Measurements from ENCODE around the gene PJA2. TPM values are rescaled to one million over a fixed set of nuclear protein-coding genes. Genes with fewer than 3 reads are reported as not detected.
"Not testable (repeated sequence)": the region's sequence is repeated elsewhere in the genome, so short reads cannot be mapped to it uniquely, and the experiment has no call there.

The PJA2 gene
- 53.3 and 64.4 TPM in 2 replicates for total RNA-seq

- DNase-seq (ENCODE audit: low read depth in 2 of 2), result peak; percentile 100
Measured at GRCh38 chr5:109409844-109410388, at the start of gene PJA2. Gene PJA2, minus strand, starts transcription at chr5:109409974. Its CDS starts 26,541 bp downstream, at chr5:109383433.

GRCh38 chr5:109455598-109456096, 45.9 kb upstream of the PJA2 start:
- DNase-seq (ENCODE audit: low read depth in 2 of 2), result peak; percentile 53 to 98

GRCh38 chr5:109454731-109455505, 45.1 kb upstream of the PJA2 start:
- DNase-seq (ENCODE audit: low read depth in 2 of 2), result peak in 1 of 2 donors; percentile 44

- DNase-seq (ENCODE audit: low read depth in 2 of 2), result no peak
Measured at GRCh38 chr5:109453251-109453650, 43.5 kb upstream of the PJA2 start.

- DNase-seq (ENCODE audit: low read depth in 2 of 2), result no peak
Measured at GRCh38 chr5:109452661-109453060, 42.9 kb upstream of the PJA2 start.

GRCh38 chr5:109451146-109451545, 41.4 kb upstream of the PJA2 start:
- no peak for DNase-seq (ENCODE audit: low read depth in 2 of 2)

- no peak for DNase-seq (ENCODE audit: low read depth in 2 of 2)
Measured at GRCh38 chr5:109450129-109450877, 40.5 kb upstream of the PJA2 start.

- no peak for DNase-seq (ENCODE audit: low read depth in 2 of 2)
Measured at GRCh38 chr5:109448838-109449237, 39.1 kb upstream of the PJA2 start.

GRCh38 chr5:109439590-109439989, 29.8 kb upstream of the PJA2 start:
- DNase-seq (ENCODE audit: low read depth in 2 of 2), result no peak

- no peak for DNase-seq (ENCODE audit: low read depth in 2 of 2)
Measured at GRCh38 chr5:109426075-109426474, 16.3 kb upstream of the PJA2 start.

- not testable (repeated sequence) for DNase-seq (ENCODE audit: low read depth in 2 of 2)
Measured at GRCh38 chr5:109425521-109425920, 15.7 kb upstream of the PJA2 start.

GRCh38 chr5:109421956-109422355, 12.2 kb upstream of the PJA2 start:
- DNase-seq (ENCODE audit: low read depth in 2 of 2), result no peak

- no peak for DNase-seq (ENCODE audit: low read depth in 2 of 2)
Measured at GRCh38 chr5:109418712-109419352, 9.1 kb upstream of the PJA2 start.

- DNase-seq (ENCODE audit: low read depth in 2 of 2), result no peak
Measured at GRCh38 chr5:109416882-109417281, 7.1 kb upstream of the PJA2 start.

GRCh38 chr5:109413921-109414461, 4.2 kb upstream of the PJA2 start:
- DNase-seq (ENCODE audit: low read depth in 2 of 2), result not testable (repeated sequence)

- DNase-seq (ENCODE audit: low read depth in 2 of 2), result peak in 1 of 2 donors; percentile 12
Measured at GRCh38 chr5:109413458-109413857, 3.7 kb upstream of the PJA2 start.

GRCh38 chr5:109412981-109413402, 3.2 kb upstream of the PJA2 start:
- no peak for DNase-seq (ENCODE audit: low read depth in 2 of 2)

- peak; percentile 86 to 95 for DNase-seq (ENCODE audit: low read depth in 2 of 2)
Measured at GRCh38 chr5:109411627-109412026, 1.9 kb upstream of the PJA2 start.

- DNase-seq (ENCODE audit: low read depth in 2 of 2), result no peak
Measured at GRCh38 chr5:109411149-109411514, 1.4 kb upstream of the PJA2 start.

- DNase-seq (ENCODE audit: low read depth in 2 of 2), result peak in 1 of 2 donors; percentile 80
Measured at GRCh38 chr5:109410389-109411148, 795 bp upstream of the PJA2 start.
